ENCODE data around the gene LRRD1. TPM values are rescaled to one million over a fixed set of nuclear protein-coding genes. Genes with fewer than 3 reads are reported as not detected.

LRRD1 gene
- total and polyA plus RNA-seq, 2 of the 13 experiments (the other 11 are each of a cell fraction or from before 2014, with no cell fraction given), result 0.03 TPM; not detected in 1

DNA sequence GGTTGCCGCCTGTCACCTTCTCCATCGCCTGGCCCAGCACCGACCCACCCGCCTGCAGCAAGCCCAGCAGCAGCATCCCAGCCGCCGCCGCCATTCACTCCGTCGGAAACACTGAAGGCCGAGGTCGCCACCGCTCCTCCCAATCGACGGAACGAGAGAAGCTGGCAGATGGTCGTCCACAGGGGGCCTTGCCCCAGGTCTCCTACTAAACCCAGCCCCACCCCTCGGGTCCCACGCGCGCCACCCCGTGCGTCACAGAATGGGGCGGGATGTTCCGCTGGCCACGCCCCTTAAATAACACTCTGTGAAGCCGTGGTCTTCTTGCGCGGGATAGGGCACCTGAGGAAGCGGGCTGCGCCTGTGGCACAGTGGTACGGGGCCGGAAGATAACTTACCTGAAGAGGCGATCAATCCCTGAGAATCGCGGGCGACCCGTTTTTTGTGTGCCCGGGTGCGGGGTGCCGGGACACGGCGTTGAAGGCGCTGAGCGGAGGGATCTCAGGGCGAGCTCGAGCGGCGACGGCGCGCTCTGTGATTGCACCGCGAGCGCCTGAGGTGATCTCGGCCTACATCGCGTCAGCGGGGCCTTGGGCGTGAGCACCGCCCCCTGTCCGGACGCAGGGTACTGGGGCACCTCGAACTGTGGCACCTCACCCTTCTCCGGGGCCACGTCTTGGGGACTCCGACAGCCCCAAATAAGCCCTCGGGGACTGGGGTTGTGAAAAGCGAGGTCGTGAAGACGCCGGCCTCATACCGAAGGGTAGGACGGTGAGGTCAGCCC is 44.5 kb downstream of the LRRD1 start, which contains the start of gene CYP51A1 (continued):
- TF ChIP-seq, protein P1, sequence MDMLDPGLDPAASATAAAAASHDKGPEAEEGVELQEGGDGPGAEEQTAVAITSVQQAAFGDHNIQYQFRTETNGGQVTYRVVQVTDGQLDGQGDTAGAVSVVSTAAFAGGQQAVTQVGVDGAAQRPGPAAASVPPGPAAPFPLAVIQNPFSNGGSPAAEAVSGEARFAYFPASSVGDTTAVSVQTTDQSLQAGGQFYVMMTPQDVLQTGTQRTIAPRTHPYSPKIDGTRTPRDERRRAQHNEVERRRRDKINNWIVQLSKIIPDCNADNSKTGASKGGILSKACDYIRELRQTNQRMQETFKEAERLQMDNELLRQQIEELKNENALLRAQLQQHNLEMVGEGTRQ (IDR thresholded peaks at IDR 0.05; ENCODE audit: low read depth, low read length), result no peak
- TF ChIP-seq, protein P1 (CRISPR knock-in tag; IDR thresholded peaks at IDR 0.05; ENCODE audit: borderline replicate concordance), result peak; percentile 62
- no peak; the same call in 1 of the 2 replicates for TF ChIP-seq MIER3 (CRISPR knock-in tag; IDR thresholded peaks at IDR 0.05; ENCODE audit: borderline replicate concordance)
- TF ChIP-seq TCF7L2 (IDR thresholded peaks at IDR 0.05; ENCODE audit: low read depth, low read length), result no peak
- 0 out of 2 replicates have a peak, but pooled peaks have one; percentile 6 for TF ChIP-seq SIX1 (CRISPR knock-in tag; IDR thresholded peaks at IDR 0.05; ENCODE audit: borderline replicate concordance)
- TF ChIP-seq SAP130 (CRISPR knock-in tag; IDR thresholded peaks at IDR 0.05; ENCODE audit: low read depth), result peak; percentile 82
- TF ChIP-seq ZNF746 (CRISPR knock-in tag; IDR thresholded peaks at IDR 0.05), result peak; percentile 31; the same call in 1 of the 2 replicates
- peak; percentile 90; the same call in 1 of the 2 replicates for TF ChIP-seq ZNF33B (CRISPR knock-in tag; IDR thresholded peaks at IDR 0.05)
- no peak for TF ChIP-seq REXO4 (CRISPR knock-in tag; IDR thresholded peaks at IDR 0.05; ENCODE audit: borderline replicate concordance)
- TF ChIP-seq CHD4 (IDR thresholded peaks at IDR 0.05; ENCODE audit: borderline replicate concordance, low read length), result no peak
- peak; percentile 88; the same call in 1 of the 2 replicates for TF ChIP-seq IRX3 (CRISPR knock-in tag; IDR thresholded peaks at IDR 0.05; ENCODE audit: borderline replicate concordance, low read depth)
- peak; percentile 85; the same call in 1 of the 2 replicates for TF ChIP-seq ZNF607 (CRISPR knock-in tag; IDR thresholded peaks at IDR 0.05; ENCODE audit: borderline replicate concordance)
- no peak; the same call in none of the 2 replicates for TF ChIP-seq ZNF138 (CRISPR knock-in tag; IDR thresholded peaks at IDR 0.05; ENCODE audit: low read depth)
- TF ChIP-seq ZNF317 (CRISPR knock-in tag; IDR thresholded peaks at IDR 0.05), result peak; percentile 89
- TF ChIP-seq, protein P2, sequence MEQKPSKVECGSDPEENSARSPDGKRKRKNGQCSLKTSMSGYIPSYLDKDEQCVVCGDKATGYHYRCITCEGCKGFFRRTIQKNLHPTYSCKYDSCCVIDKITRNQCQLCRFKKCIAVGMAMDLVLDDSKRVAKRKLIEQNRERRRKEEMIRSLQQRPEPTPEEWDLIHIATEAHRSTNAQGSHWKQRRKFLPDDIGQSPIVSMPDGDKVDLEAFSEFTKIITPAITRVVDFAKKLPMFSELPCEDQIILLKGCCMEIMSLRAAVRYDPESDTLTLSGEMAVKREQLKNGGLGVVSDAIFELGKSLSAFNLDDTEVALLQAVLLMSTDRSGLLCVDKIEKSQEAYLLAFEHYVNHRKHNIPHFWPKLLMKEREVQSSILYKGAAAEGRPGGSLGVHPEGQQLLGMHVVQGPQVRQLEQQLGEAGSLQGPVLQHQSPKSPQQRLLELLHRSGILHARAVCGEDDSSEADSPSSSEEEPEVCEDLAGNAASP (CRISPR knock-in tag; IDR thresholded peaks at IDR 0.05; ENCODE audit: borderline replicate concordance), result no peak; the same call in 1 of the 2 replicates
- peak; percentile 37; the same call in 1 of the 2 replicates for TF ChIP-seq TOE1 (CRISPR knock-in tag; IDR thresholded peaks at IDR 0.05)
- TF ChIP-seq, protein P3, sequence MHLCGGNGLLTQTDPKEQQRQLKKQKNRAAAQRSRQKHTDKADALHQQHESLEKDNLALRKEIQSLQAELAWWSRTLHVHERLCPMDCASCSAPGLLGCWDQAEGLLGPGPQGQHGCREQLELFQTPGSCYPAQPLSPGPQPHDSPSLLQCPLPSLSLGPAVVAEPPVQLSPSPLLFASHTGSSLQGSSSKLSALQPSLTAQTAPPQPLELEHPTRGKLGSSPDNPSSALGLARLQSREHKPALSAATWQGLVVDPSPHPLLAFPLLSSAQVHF (CRISPR knock-in tag; IDR thresholded peaks at IDR 0.05), result peak; percentile 84
- no peak for TF ChIP-seq SUZ12 (IDR thresholded peaks at IDR 0.05; ENCODE audit: low read depth, low read length)
- no peak; the same call in 1 of the 2 replicates for TF ChIP-seq ARID2 (CRISPR knock-in tag; IDR thresholded peaks at IDR 0.05; ENCODE audit: borderline replicate concordance)
- TF ChIP-seq, protein P4, sequence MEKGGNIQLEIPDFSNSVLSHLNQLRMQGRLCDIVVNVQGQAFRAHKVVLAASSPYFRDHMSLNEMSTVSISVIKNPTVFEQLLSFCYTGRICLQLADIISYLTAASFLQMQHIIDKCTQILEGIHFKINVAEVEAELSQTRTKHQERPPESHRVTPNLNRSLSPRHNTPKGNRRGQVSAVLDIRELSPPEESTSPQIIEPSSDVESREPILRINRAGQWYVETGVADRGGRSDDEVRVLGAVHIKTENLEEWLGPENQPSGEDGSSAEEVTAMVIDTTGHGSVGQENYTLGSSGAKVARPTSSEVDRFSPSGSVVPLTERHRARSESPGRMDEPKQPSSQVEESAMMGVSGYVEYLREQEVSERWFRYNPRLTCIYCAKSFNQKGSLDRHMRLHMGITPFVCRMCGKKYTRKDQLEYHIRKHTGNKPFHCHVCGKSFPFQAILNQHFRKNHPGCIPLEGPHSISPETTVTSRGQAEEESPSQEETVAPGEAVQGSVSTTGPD (CRISPR knock-in tag; IDR thresholded peaks at IDR 0.05), result no peak
- no peak; the same call in 1 of the 2 replicates for TF ChIP-seq FOXM1 (CRISPR knock-in tag; IDR thresholded peaks at IDR 0.05)
- peak; percentile 93 for TF ChIP-seq SALL1 (CRISPR knock-in tag; IDR thresholded peaks at IDR 0.05)
- peak; percentile 68; the same call in 1 of the 2 replicates for TF ChIP-seq KDM5A (IDR thresholded peaks at IDR 0.05; ENCODE audit: borderline replicate concordance, low read length)
- TF ChIP-seq KLF15 (CRISPR knock-in tag; IDR thresholded peaks at IDR 0.05; ENCODE audit: borderline replicate concordance), result no peak; the same call in 1 of the 2 replicates

Measured in HepG2 (cell line).